Lower leg skin (tissue), 4 donors: ENCODE data around the gene TMEM132D. TPM values are rescaled to one million over a fixed set of nuclear protein-coding genes. Genes with fewer than 3 reads are reported as not detected.
A peak's percentile ranks its signal among the peaks of the same experiment; 100 is the strongest.

ENCODE experiments used
- DNase-seq, 2 donors: peaks; one replicate each; pipeline ENCODE4 v3.0.0-alpha.2; 2019; ENCODE audit warnings: low spot score in 2 of 2
- H3K4me3 ChIP-seq: fragments of 200-600 bp; sonication (generic); 2 replicates; pipeline ENCODE4 v1.5.1; 2017; ENCODE audit warnings: mild to moderate bottlenecking, low read depth; ENCODE audit not compliant: poor library complexity, severe bottlenecking
- CTCF ChIP-seq, 3 donors: fragments of 450-650 bp; IDR thresholded peaks; one replicate each; pipeline ENCODE4 v1.5.1; 2016; ENCODE audit warnings: antibody characterized with exemption in 3 of 3, mild to moderate bottlenecking in 3 of 3, moderate library complexity in 2 of 3
- POLR2A ChIP-seq, 2 donors: fragments of 450-650 bp; IDR thresholded peaks; one replicate each; pipeline ENCODE4 v1.6.1; 2016 to 2017; ENCODE audit warnings: antibody characterized with exemption in 2 of 2, mild to moderate bottlenecking in 1 of 2, moderate library complexity in 1 of 2
- WGBS, 2 donors: methylation state at CpG; one replicate each; pipeline ENCODE4 v1.1.5; 2018; 5-methylcytosine and 5-hydroxymethylcytosine counted together
- intact Hi-C: fragments of 100-400 bp; cut with DNase I; formaldehyde crosslinking; loops from one replicate; pipeline ENCODE4 v1.15.0; 2023; ENCODE audit warnings: low total_unique reads
- total RNA-seq, 4 donors: library from RNA; depleted of rRNA; stranded (reverse); fragments of >200 nt; gene quantifications; one replicate each; pipeline ENCODE4 v1.1.0, GENCODE V29; 2016

The TMEM132D gene
- total RNA-seq, 4 donors from 2014 or later, result not detected

- intact Hi-C loops, result no loop called here
- H3K4me3 ChIP-seq, result no peak overlapping the region
- no peak for TF ChIP-seq POLR2A (IDR thresholded peaks at IDR 0.05)
- no peak for TF ChIP-seq CTCF (IDR thresholded peaks at IDR 0.05)
- peak in 1 of 2 donors; percentile 46 for DNase-seq
- 33 to 40% methylated on average over 4 of the region's 4 CpGs for WGBS, 2 donors
These were observed 73.0 kb downstream of the TMEM132D start for GRCh38 chr12:129830796-129831195.

- H3K4me3 ChIP-seq, result no peak overlapping the region
- 52 to 57% methylated on average over 2 of the region's 2 CpGs for WGBS, 2 donors
- no peak for TF ChIP-seq POLR2A (IDR thresholded peaks at IDR 0.05)
- no peak for TF ChIP-seq CTCF (IDR thresholded peaks at IDR 0.05)
- DNase-seq, result no peak
- intact Hi-C loops, result no loop called here
These were observed 75.9 kb downstream of the TMEM132D start for GRCh38 chr12:129827866-129828384.

GRCh38 chr12:129827102-129827865 lies 76.5 kb downstream of the TMEM132D start:
- intact Hi-C loops, result no loop called here

GRCh38 chr12:129826273-129826672 lies 77.6 kb downstream of the TMEM132D start:
- intact Hi-C loops, result no loop called here
- DNase-seq, result peak in 1 of 2 donors; percentile 31
- WGBS, 2 donors, result 79 to 82% methylated on average over 10 of the region's 10 CpGs
- H3K4me3 ChIP-seq, result no peak overlapping the region
- no peak for TF ChIP-seq CTCF (IDR thresholded peaks at IDR 0.05)
- TF ChIP-seq POLR2A (IDR thresholded peaks at IDR 0.05), result no peak

More at GRCh38 chr12:129827102-129827865, 76.5 kb downstream of the TMEM132D start:
- H3K4me3 ChIP-seq, result no peak overlapping the region
- DNase-seq, result peak in 1 of 2 donors; percentile 36
- TF ChIP-seq CTCF (IDR thresholded peaks at IDR 0.05) (no peak), POLR2A (IDR thresholded peaks at IDR 0.05) (no peak)
- 58 to 59% methylated on average over 5 of the region's 5 CpGs for WGBS, 2 donors

- WGBS, 2 donors, result 57 to 60% methylated on average over 7 to 9 of the region's 9 CpGs
- DNase-seq, result peak in 1 of 2 donors; percentile 59
- intact Hi-C loops, result no loop called here
- no peak for TF ChIP-seq CTCF (IDR thresholded peaks at IDR 0.05)
- TF ChIP-seq POLR2A (IDR thresholded peaks at IDR 0.05), result no peak
- no peak overlapping the region for H3K4me3 ChIP-seq
These were observed 78.5 kb downstream of the TMEM132D start for GRCh38 chr12:129825316-129825715.
